ENCODE data around the gene UNC119B. TPM values are rescaled to one million over a fixed set of nuclear protein-coding genes. Genes with fewer than 3 reads are reported as not detected.

UNC119B gene
- total RNA-seq (2014; rRNA removed; shearing (Covaris generic)) (16.5 and 17.2 TPM in 2 replicates), total RNA-seq (2022) (24.6 and 27.4 TPM in 2 replicates), Bru-seq, nascent RNA (percentile 66 among the genes with signal in this experiment), BruChase-seq, experiment 1, labeled RNA remaining after a 6-hour chase (percentile 68 among the genes with signal in this experiment), BruChase-seq, experiment 2, labeled RNA remaining after a 2-hour chase (percentile 83 among the genes with signal in this experiment)
- long read RNA-seq, full-length matches to known transcripts: 8 of 10 reads
- long read RNA-seq, partial matches to known transcripts: 1 of 10 reads
- long read RNA-seq, other reads (novel, unspliced or antisense): 1 of 10 reads

- intact Hi-C loops (cut with micrococcal nuclease; ENCODE audit: unreplicated experiment): loop anchor here (2.0 to 5.0 kb wide), 2 partner anchors 23 to 83 kb away; partner anchors contain the start of gene MLEC
- H3K27ac ChIP-seq (ENCODE audit: low read depth, low read length, poor library complexity, severe bottlenecking): peak within 1 kb of the TSS; percentile 46
- peak; percentile 72 for DNase-seq (ENCODE audit: low spot score)
- POLR2A ChIA-PET: interaction anchor here (0.6 to 2.0 kb wide), 5 partner anchors 12 to 141 kb away, joined by 3 to 6 read pairs (median 3); no protein-coding TSS in a partner anchor
- TF ChIP-seq CTCF (conservative IDR thresholded peaks at IDR 0.05; ENCODE audit: low read length) (no peak), EZH2phosphoT487 (IDR thresholded peaks at IDR 0.05; ENCODE audit: borderline replicate concordance, low read depth, low read length) (no peak)
- peaks cover 21% of the 10 kb centered on the region for H3K36me3 ChIP-seq (ENCODE audit: insufficient read depth, low read length)
- H3K9me2 ChIP-seq (ENCODE audit: insufficient read depth, low read length): no peaks in the 10 kb centered on the region
- peak within 1 kb of the TSS; percentile 98 for H3K4me3 ChIP-seq (ENCODE audit: low read depth, low read length, poor library complexity, severe bottlenecking)
- peak within 1 kb of the TSS; percentile 80; the same call in 1 of the 2 replicates for H2AFZ ChIP-seq (ENCODE audit: low read length)
- H3K79me2 ChIP-seq (ENCODE audit: insufficient read depth, low read depth, low read length): no peaks in the 10 kb centered on the region; the same call in 1 of the 2 replicates
- H3K4me2 ChIP-seq (ENCODE audit: low read length): peak within 1 kb of the TSS; percentile 84
- BruUV-seq (replicated peaks): no TSS peak
- no peaks in the 10 kb centered on the region for H4K20me1 ChIP-seq (ENCODE audit: insufficient read depth, low read length)
- peaks cover 37% of the 10 kb centered on the region for H3K4me1 ChIP-seq (ENCODE audit: insufficient read depth, low read length, poor library complexity, severe bottlenecking)
- no peaks in the 10 kb centered on the region for H3K9me3 ChIP-seq (ENCODE audit: low read length)
- CTCF ChIA-PET (ENCODE audit: unreplicated experiment): interaction anchor here (1.7 kb wide), 1 partner anchor 61 kb away, joined by 8 read pairs; no protein-coding TSS in a partner anchor
These were observed at the start of gene UNC119B for GRCh38 chr12:120710031-120710804. TSS of gene UNC119B (plus strand) at chr12:120710458. CDS start at chr12:120710475, 17 bp downstream.

- H3K36me3 ChIP-seq (ENCODE audit: insufficient read depth, low read length): no peaks in the 10 kb centered on the region
- H3K9me3 ChIP-seq (ENCODE audit: low read length): no peaks in the 10 kb centered on the region
- POLR2A ChIA-PET: interaction anchor here (0.6 to 1.1 kb wide), 2 partner anchors 12 to 1208 kb away, joined by 3 to 5 read pairs; no protein-coding TSS in a partner anchor
- CTCF ChIA-PET (ENCODE audit: unreplicated experiment): no interaction called here
- no peaks in the 10 kb centered on the region for H3K9me2 ChIP-seq (ENCODE audit: insufficient read depth, low read length)
- peaks cover 38% of the 10 kb centered on the region for H3K4me1 ChIP-seq (ENCODE audit: insufficient read depth, low read length, poor library complexity, severe bottlenecking)
- no peaks in the 10 kb centered on the region for H3K79me2 ChIP-seq (ENCODE audit: insufficient read depth, low read depth, low read length)
- H3K4me3 ChIP-seq (ENCODE audit: low read depth, low read length, poor library complexity, severe bottlenecking): no peak overlapping the region
- BruUV-seq (replicated peaks): no TSS peak
- no peaks in the 10 kb centered on the region for H4K20me1 ChIP-seq (ENCODE audit: insufficient read depth, low read length)
- H3K27ac ChIP-seq (ENCODE audit: low read depth, low read length, poor library complexity, severe bottlenecking): no peak overlapping the region
- no peak for DNase-seq (ENCODE audit: low spot score)
- TF ChIP-seq EZH2phosphoT487 (IDR thresholded peaks at IDR 0.05; ENCODE audit: borderline replicate concordance, low read depth, low read length): no peak
- no peak for TF ChIP-seq CTCF (conservative IDR thresholded peaks at IDR 0.05; ENCODE audit: low read length)
- H3K4me2 ChIP-seq (ENCODE audit: low read length): no peak overlapping the region
- H2AFZ ChIP-seq (ENCODE audit: low read length): no peak overlapping the region
- intact Hi-C loops (cut with micrococcal nuclease; ENCODE audit: unreplicated experiment): no loop called here
These were observed 48.8 kb upstream of the UNC119B start for GRCh38 chr12:120661432-120661831.

Measured in OCI-LY7 (cell line).